Forelimb muscle (tissue), 1 donor: ENCODE measurements around the gene SMIM30. TPM values are rescaled to one million over a fixed set of nuclear protein-coding genes. Genes with fewer than 3 reads are reported as not detected.
"Not testable (repeated sequence)": the region's sequence is repeated elsewhere in the genome, so short reads cannot be mapped to it uniquely, and the experiment has no call there.

Experiments used
- DNase-seq: peaks from one replicate; pipeline ENCODE4 v3.0.0-alpha.2; 2013; ENCODE audit warnings: low read depth
- polyA plus RNA-seq: library from polyadenylated mRNA; unstranded; fragments of 120-200 nt; gene quantifications from one replicate; pipeline ENCODE4 v1.2.1, GENCODE V29; 2013; ENCODE audit not compliant: insufficient read length

SMIM30 gene, protein sequence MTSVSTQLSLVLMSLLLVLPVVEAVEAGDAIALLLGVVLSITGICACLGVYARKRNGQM
- 93.5 TPM for polyA plus RNA-seq

- DNase-seq, result peak; percentile 86
Observed at GRCh38 chr7:113118074-113118959, at the start of gene SMIM30. Gene SMIM30, minus strand, starts transcription at chr7:113118554. Its CDS starts 976 bp downstream, at chr7:113117578.

GRCh38 chr7:113166176-113166575 lies 47.8 kb upstream of the SMIM30 start:
- DNase-seq, result not testable (repeated sequence)

DNA sequence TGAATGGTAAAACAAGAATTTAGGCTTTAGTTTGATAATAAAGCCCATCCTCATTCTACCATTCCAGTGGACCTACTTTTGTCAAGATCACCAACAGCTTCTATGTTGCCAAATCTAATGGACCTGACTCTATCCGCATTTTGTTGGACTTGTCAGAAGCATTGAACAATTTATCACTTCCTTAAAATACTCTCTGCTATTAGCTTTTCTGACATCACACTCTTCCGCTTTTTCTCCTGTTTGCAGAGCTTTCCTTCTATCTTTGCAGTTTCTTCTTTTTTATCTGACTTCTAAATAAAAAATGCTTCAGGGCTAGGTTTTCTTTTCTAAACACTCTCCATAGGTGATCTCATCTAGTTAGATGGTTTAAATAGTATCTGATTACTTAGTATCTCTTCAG lies 42.7 kb upstream of the SMIM30 start:
- DNase-seq, result no peak

GRCh38 chr7:113159746-113160339 lies 41.5 kb upstream of the SMIM30 start:
- no peak for DNase-seq

DNA sequence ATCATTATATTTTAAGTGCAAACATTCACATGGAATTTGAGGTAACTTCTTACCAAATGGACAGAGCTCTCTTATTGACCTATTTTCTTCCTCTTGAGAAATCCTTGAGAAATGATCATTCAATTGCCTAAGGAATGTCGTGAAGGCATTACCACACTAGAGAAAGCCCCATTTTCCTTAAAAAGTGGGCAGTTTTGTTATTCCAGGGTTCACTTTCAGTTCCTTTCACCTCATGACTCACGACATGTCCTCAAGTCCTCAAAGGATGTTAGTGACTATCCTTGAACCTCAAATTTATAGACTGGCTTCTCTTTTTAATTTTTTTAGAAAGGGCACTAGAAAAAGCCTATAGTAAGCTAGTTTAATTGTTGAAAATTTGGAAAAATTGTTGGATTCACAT lies 40.4 kb upstream of the SMIM30 start:
- no peak for DNase-seq

- no peak for DNase-seq
Observed at GRCh38 chr7:113154117-113154516, 35.8 kb upstream of the SMIM30 start.

DNA sequence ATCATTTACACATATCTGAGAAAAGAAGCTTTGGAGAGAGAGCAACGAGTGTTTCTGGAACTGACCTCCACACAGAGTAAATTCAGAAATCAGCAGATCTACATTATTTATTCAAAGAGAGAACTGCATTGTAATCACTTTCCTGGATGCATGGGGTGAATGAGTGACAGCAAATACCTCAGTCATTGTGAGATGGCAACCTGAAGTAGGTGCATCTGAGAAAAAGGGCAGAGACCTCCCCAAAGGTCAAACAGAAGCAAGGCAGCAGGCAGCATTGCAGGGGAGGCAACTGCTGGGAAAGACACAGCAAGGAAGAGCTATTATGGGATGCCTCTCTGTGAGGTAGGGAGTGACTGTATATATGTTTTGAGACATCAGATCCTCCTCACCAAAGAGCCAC lies 26.5 kb upstream of the SMIM30 start:
- DNase-seq, result no peak

GRCh38 chr7:113143486-113144257 lies 25.3 kb upstream of the SMIM30 start:
- no peak for DNase-seq

DNA sequence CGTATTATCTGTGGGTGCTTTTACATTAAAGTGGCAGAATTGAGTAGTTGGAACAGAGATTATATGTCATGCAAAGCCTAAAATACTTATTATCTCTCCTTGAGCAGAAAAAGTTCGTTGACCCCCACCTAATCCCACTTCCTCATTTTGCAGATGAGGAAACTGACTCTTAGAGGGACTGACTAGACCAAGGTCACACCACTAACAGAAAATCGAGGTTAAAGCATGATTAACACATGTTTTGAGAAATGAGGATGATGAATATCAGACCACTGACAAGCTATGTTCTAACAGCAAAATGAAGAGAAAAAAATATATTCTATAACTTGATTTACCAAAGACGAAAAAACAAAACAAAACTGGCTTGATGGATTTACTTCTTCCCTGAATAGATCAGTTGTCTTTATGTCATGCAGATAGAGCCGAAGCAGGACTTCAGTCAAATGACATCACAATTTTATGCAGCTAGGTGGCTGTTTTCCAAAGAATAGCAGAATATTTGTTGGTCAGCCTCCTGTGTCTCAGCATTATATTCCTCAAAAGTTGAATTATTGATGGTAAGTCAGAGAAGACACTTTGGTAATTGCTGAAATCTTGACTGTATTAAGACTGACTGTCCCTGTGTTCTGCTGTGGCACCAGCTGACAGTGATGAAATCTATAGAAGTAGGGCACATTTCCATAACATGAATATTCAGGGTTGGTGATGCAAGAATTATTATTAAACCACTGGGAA lies 24.2 kb upstream of the SMIM30 start:
- DNase-seq, result no peak

- DNase-seq, result no peak
Observed at GRCh38 chr7:113141803-113142202, 23.4 kb upstream of the SMIM30 start.

DNA sequence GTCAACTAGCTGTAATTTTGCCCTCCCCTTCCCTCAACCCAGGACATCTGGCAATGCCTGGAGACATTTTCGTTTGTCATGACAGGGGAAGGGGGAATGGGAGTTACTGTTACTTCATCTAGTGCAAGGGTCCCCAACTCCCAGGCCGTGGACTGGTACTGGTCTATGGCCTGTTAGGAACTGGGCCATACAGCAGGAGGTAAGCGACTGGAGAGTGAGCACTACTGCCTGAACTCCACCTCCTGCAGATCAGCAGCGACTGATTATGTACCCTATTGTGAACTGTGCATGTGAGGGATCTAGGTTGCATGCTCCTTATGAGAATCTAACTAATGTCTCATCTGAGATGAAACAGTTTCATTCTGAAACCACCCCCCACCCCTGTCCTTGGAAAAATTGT lies 22.6 kb upstream of the SMIM30 start:
- no peak for DNase-seq

- no peak for DNase-seq
Observed at GRCh38 chr7:113137241-113137640, 18.9 kb upstream of the SMIM30 start.

DNA sequence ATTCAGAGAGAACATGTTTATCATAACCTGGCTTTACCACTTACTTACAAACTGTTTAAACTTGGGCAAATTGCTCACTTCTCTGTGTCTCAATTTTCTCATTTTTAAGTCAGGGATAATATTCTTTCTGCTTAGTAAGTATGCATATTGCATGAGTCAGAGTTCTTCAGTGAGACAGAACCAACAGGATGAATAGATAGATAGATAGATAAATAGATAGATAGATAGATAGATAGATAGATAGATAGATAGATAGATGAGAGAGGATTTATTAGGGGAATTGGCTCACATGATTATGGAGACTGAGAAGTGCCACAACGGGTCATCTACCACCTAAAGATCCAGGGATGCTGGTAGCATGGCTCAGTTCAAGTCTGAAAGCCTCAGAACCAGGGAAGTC lies 15.7 kb upstream of the SMIM30 start:
- no peak for DNase-seq

DNA sequence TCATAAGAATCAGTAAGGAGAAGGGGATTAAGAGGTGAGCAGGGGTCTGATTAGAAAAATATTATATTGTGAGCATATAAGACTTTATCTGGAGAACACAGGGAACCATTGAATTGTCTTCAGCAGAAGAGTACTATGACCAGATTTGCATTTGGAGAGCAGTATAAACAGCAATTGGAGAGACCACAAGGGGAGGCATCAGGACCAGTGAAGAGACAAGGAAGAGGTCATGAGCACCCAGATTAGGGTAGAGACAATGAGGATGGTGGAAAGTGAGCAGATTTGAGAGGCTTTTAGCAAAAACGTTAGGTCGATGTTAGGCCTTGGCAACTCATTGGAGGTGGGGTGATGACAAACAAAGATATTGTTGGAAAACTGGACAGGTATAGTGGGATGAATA lies 13.0 kb upstream of the SMIM30 start:
- no peak for DNase-seq

- no peak for DNase-seq
Observed at GRCh38 chr7:113128031-113128430, 9.7 kb upstream of the SMIM30 start.

- DNase-seq, result no peak
Observed at GRCh38 chr7:113125728-113126127, 7.4 kb upstream of the SMIM30 start.

GRCh38 chr7:113122744-113123143 lies 4.4 kb upstream of the SMIM30 start:
- DNase-seq, result no peak

- DNase-seq, result no peak
Observed at GRCh38 chr7:113120647-113121046, 2.3 kb upstream of the SMIM30 start.

GRCh38 chr7:113119429-113119828 lies 1.1 kb upstream of the SMIM30 start:
- DNase-seq, result no peak

DNA sequence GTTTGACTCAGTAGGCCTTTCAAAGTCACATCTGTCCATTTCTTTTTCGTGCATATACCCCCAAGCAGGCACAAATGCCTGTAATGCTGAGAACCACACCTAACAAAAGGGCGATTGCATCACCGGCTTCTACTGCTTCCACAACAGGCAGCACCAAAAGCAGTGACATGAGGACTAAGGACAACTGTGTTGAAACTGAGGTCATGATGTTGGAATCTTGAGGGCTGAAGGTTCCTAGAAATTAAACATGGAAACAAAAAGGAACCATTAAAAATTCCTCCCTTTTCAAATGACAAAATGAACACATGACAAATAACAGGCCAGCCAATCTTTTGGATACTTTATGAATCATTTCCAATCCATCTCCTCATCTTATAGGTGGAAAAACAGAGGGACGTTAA lies 980 bp downstream of the SMIM30 start:
- DNase-seq, result not testable (repeated sequence)

DNA sequence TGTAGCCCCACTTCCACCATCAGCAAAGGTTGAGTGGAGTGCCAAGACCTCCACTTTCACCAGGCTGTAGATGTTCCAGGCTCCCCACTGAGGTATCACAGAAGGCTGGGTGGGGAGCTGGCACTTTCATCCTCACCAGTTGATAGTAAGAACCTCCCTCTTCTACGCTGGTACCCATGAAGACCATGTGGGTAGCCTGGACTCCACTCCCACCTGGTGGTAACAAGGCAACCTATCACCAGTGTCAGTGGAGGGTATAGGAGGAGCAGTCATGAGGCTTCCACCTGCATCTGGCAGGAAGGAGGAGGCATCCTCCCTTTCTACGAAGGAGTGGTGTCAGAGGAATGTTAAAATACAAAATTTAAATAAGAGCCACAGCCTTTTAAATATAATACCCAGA lies 4.4 kb downstream of the SMIM30 start:
- no peak for DNase-seq

DNA sequence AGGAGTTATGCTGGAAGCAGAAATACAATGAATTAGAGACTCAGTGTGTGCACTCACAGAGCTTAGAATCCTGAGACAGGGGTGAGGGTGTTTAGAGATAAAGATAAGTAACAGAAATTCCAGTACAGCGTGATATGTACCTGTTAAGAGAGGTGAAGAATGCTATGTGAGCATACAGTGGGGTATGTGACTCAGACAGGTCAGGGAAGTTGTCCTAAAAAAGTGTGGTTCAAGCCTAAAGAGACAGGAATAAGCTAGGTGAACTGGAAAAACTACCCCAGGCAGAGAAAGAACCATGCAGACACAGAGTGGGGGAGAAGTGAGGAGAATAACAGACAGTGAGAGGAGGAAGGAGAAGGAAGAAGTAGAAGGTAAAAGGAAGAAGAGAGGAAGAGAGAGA lies 8.6 kb downstream of the SMIM30 start:
- no peak for DNase-seq
